Measurements from ENCODE around the gene BZW1.

- TF ChIP-seq CTCF (IDR thresholded peaks at IDR 0.05; ENCODE audit: low read depth, low read length) (no peak), POLR2A (IDR thresholded peaks at IDR 0.05; ENCODE audit: extremely low read depth, insufficient read length) (no peak)
These were observed 24.9 kb upstream of the BZW1 start for GRCh38 chr2:200786826-200787225.

All from NB4 (cell line).